ENCODE measurements around the gene LRIT1. TPM values are rescaled to one million over a fixed set of nuclear protein-coding genes. Genes with fewer than 3 reads are reported as not detected.

LRIT1 gene
- total and polyA plus RNA-seq, 2 of the 8 experiments (the other 6 are each of a cell fraction or from before 2014, with no cell fraction given), result 0.03 TPM; not detected in 1

GRCh38 chr10:84216834-84217233 is 24.5 kb downstream of the LRIT1 start:
- H3K79me2 ChIP-seq (ENCODE audit: control insufficient read depth in 1 of 2, insufficient read depth in 2 of 2, low read length in 2 of 2), result no peaks in the 10 kb centered on the region
- 90% methylated on average over 9 of the region's 9 CpGs; no CpG with 5 or more reads in 1 of the 2 experiments for WGBS, 2 experiments (ENCODE audit: extremely low coverage in 1 of 2, insufficient coverage in 1 of 2, insufficient read length in 1 of 2, insufficient replicate concordance in 2 of 2, low coverage in 1 of 2, low lambda C conversion rate in 2 of 2, missing lambda C conversion rate in 1 of 2)
- no peak overlapping the region for H2AK5ac ChIP-seq (ENCODE audit: low read depth, low read length)
- no peaks in the 10 kb centered on the region for H3K36me3 ChIP-seq (ENCODE audit: control insufficient read depth in 2 of 4, insufficient read depth in 4 of 4, low read length in 3 of 4)
- peaks cover 0 to 4% (median 0%) of the 10 kb centered on the region in 4 experiments; a peak in 1 of 7 replicates for H3K4me1 ChIP-seq (replicated peaks in 1 of 4; ENCODE audit: control insufficient read depth in 3 of 4, insufficient read depth in 4 of 4, low read length in 3 of 4)
- H3K79me1 ChIP-seq (ENCODE audit: low read depth, low read length), result no peaks in the 10 kb centered on the region
- no peaks in the 10 kb centered on the region for H3K23me2 ChIP-seq (ENCODE audit: low read depth, low read length)
- no peak overlapping the region for H4K91ac ChIP-seq (replicated peaks; ENCODE audit: insufficient read length, low read length)
- ChIA-PET POLR2A (ENCODE audit: partially characterized antibody) (no interaction called here), CTCF (ENCODE audit: partially characterized antibody) (interaction anchor here (0.6 to 8.8 kb wide), 14 partner anchors 9 to 77 kb away, joined by 3 to 113 read pairs (median 4); partner anchors contain the start of genes LRIT2 and RGR)
- FAIRE-seq, result no peak
- H3K27ac ChIP-seq (ENCODE audit: low read depth, low read length), result no peak overlapping the region
- no peak overlapping the region for H3K4me2 ChIP-seq (ENCODE audit: insufficient read depth in 1 of 2, low read depth in 2 of 2, low read length in 2 of 2)
- H2BK120ac ChIP-seq (replicated peaks; ENCODE audit: low read depth, low read length), result no peak overlapping the region
- no peak overlapping the region for H3K14ac ChIP-seq (ENCODE audit: insufficient read length)
- no peak overlapping the region for H2BK20ac ChIP-seq (ENCODE audit: low read length)
- no peak overlapping the region for H3K18ac ChIP-seq (ENCODE audit: extremely low read depth, low read length)
- H3K56ac ChIP-seq (replicated peaks; ENCODE audit: insufficient read length, low read depth, low read length), result no peak overlapping the region
- H4K20me1 ChIP-seq (replicated peaks in 1 of 2; ENCODE audit: control insufficient read depth in 1 of 2, insufficient read depth in 2 of 2, low read length in 2 of 2), result no peaks in the 10 kb centered on the region
- H3K27me3 ChIP-seq (replicated peaks in 1 of 4; ENCODE audit: control insufficient read depth in 3 of 4, extremely low read depth in 1 of 4, insufficient read depth in 3 of 4, low read length in 3 of 4), result no peaks in the 10 kb centered on the region
- no peak overlapping the region for H4K8ac ChIP-seq (ENCODE audit: extremely low read depth, insufficient read depth, low read length)
- no peak overlapping the region for H3K4me3 ChIP-seq (ENCODE audit: extremely low read depth in 1 of 4, insufficient read depth in 2 of 4, low read depth in 3 of 4, low read length in 4 of 4)
- H2BK15ac ChIP-seq (ENCODE audit: low read length), result no peak overlapping the region
- H2BK12ac ChIP-seq (ENCODE audit: low read depth, low read length), result no peak overlapping the region
- no peak overlapping the region for H4K5ac ChIP-seq (ENCODE audit: insufficient read length, low read depth, low read length)
- H3K9ac ChIP-seq (replicated peaks in 1 of 4; ENCODE audit: extremely low read depth in 1 of 4, low read depth in 3 of 4, low read length in 3 of 4), result no peak overlapping the region
- DNase-seq (ENCODE audit: low read depth in 1 of 2, low spot score in 2 of 2), result no peak
- no peak overlapping the region for H2BK5ac ChIP-seq (ENCODE audit: low read depth, low read length)
- no peak overlapping the region for H2AFZ ChIP-seq (ENCODE audit: low read length)
- H3K9me3 ChIP-seq (ENCODE audit: insufficient read depth in 2 of 2, low read depth in 1 of 2, low read length in 1 of 2), result no peaks in the 10 kb centered on the region
- H3K4ac ChIP-seq (replicated peaks; ENCODE audit: insufficient read length, low read depth, low read length), result no peak overlapping the region
- no peak overlapping the region for H3K23ac ChIP-seq (ENCODE audit: insufficient read length)
- TF ChIP-seq CHD1 (IDR thresholded peaks at IDR 0.05; ENCODE audit: low read depth, low read length) (no peak), SP1 (IDR thresholded peaks at IDR 0.05; ENCODE audit: low read depth, low read length) (no peak), HDAC2 (IDR thresholded peaks at IDR 0.05; ENCODE audit: borderline replicate concordance in 1 of 2, low read depth in 2 of 2, low read length in 2 of 2) (no peak), PHF8 (conservative IDR thresholded peaks at IDR 0.05; ENCODE audit: low read depth, low read length) (no peak), NANOG (IDR thresholded peaks at IDR 0.05; ENCODE audit: insufficient read depth, low read depth, low read length, poor library complexity, severe bottlenecking) (no peak), RAD21 (IDR thresholded peaks at IDR 0.05 in 1 of 2, conservative IDR thresholded peaks at IDR 0.05 in 1 of 2; ENCODE audit: low read depth in 2 of 2, low read length in 2 of 2) (no peak), SIN3A (conservative IDR thresholded peaks at IDR 0.05 in 1 of 2, IDR thresholded peaks at IDR 0.05 in 1 of 2; ENCODE audit: low read depth in 1 of 2, low read length in 2 of 2) (no peak), RFX5 (IDR thresholded peaks at IDR 0.05; ENCODE audit: borderline replicate concordance, low read depth, low read length) (no peak), SP4 (IDR thresholded peaks at IDR 0.05; ENCODE audit: low read length) (no peak), SRF (IDR thresholded peaks at IDR 0.05; ENCODE audit: low read depth, low read length) (no peak), CTCF (IDR thresholded peaks at IDR 0.05; ENCODE audit: control extremely low read depth in 1 of 3, insufficient read depth in 1 of 3, low read depth in 1 of 3, low read length in 3 of 3) (no peak)
